Neural progenitor cell (in vitro differentiated cells): ENCODE data around the gene ADRA1B. TPM values are rescaled to one million over a fixed set of nuclear protein-coding genes. Genes with fewer than 3 reads are reported as not detected.

ENCODE experiments used
- DNase-seq: peaks from one replicate; pipeline ENCODE4 v3.0.0-alpha.2; 2016; ENCODE audit warnings: low spot score
- H2AFZ ChIP-seq: fragments of 200-600 bp; sonication (generic); replicated peaks from 2 replicates; pipeline ENCODE4 v1.6.1; 2016; ENCODE audit warnings: antibody characterized with exemption
- H3F3A ChIP-seq: fragments of 200-600 bp; sonication (generic); 2 replicates; pipeline ENCODE4 v1.6.1; 2016; ENCODE audit warnings: antibody characterized with exemption, low read depth
- H3K27ac ChIP-seq: fragments of 200-600 bp; sonication (generic); 2 replicates; pipeline ENCODE4 v1.5.1; 2016; ENCODE audit warnings: mild to moderate bottlenecking
- H3K27me3 ChIP-seq: fragments of 200-600 bp; sonication (generic); 2 replicates; pipeline ENCODE4 v1.6.1; 2016; ENCODE audit warnings: mild to moderate bottlenecking, moderate library complexity
- H3K36me3 ChIP-seq: fragments of 200-600 bp; sonication (generic); 2 replicates; pipeline ENCODE4 v1.5.1; 2016
- H3K4me1 ChIP-seq: fragments of 200-600 bp; sonication (generic); 2 replicates; pipeline ENCODE4 v1.6.1; 2016; ENCODE audit warnings: mixed run types
- H3K4me2 ChIP-seq: fragments of 200-600 bp; sonication (generic); 2 replicates; pipeline ENCODE4 v1.6.1; 2016
- H3K4me3 ChIP-seq: fragments of 200-600 bp; sonication (generic); 2 replicates; pipeline ENCODE4 v1.5.1; 2016
- H3K79me2 ChIP-seq: fragments of 200-600 bp; sonication (generic); 2 replicates; pipeline ENCODE4 v1.6.1; 2016; ENCODE audit warnings: low read depth
- H3K9ac ChIP-seq: fragments of 200-600 bp; sonication (generic); 2 replicates; pipeline ENCODE4 v1.6.1; 2016
- H3K9me3 ChIP-seq: fragments of 200-600 bp; sonication (generic); 2 replicates; pipeline ENCODE4 v1.5.1; 2016; ENCODE audit warnings: low read depth
- H4K20me1 ChIP-seq: fragments of 200-600 bp; sonication (generic); 2 replicates; pipeline ENCODE4 v1.6.1; 2016; ENCODE audit warnings: low read depth
- H3K27ac Mint-ChIP-seq: 3 replicates; pipeline ENCODE4 v1.8.0; 2021; ENCODE audit warnings: mixed read lengths
- H3K27me3 Mint-ChIP-seq: 2 replicates; pipeline ENCODE4 v1.8.0; 2022; ENCODE audit warnings: low read depth, mild to moderate bottlenecking, inconsistent platforms, moderate library complexity, mixed read lengths; ENCODE audit not compliant: insufficient read depth
- H3K36me3 Mint-ChIP-seq: 3 replicates; pipeline ENCODE4 v1.8.0; 2021; ENCODE audit warnings: mixed read lengths
- H3K4me1 Mint-ChIP-seq: 3 replicates; pipeline ENCODE4 v1.8.0; 2021; ENCODE audit warnings: mixed read lengths
- H3K4me3 Mint-ChIP-seq: 3 replicates; pipeline ENCODE4 v1.8.0; 2021; ENCODE audit warnings: mild to moderate bottlenecking, moderate library complexity, mixed read lengths
- H3K9me3 Mint-ChIP-seq: 3 replicates; pipeline ENCODE4 v1.8.0; 2020; ENCODE audit warnings: mixed read lengths
- EZH2 ChIP-seq: fragments of 200-600 bp; sonication (generic); IDR thresholded peaks from 2 replicates; pipeline ENCODE4 v1.6.1; 2017; ENCODE audit warnings: antibody characterized with exemption, mild to moderate bottlenecking, moderate library complexity
- EZH2phosphoT487 ChIP-seq: fragments of 200-600 bp; sonication (generic); IDR thresholded peaks from 2 replicates; pipeline ENCODE4 v1.6.1; 2017; ENCODE audit warnings: antibody characterized with exemption
- total RNA-seq: library from RNA; depleted of rRNA; stranded (reverse); fragments of >200 nt; gene quantifications from 2 replicates; pipeline ENCODE4 v1.2.3, GENCODE V29; 2015; ENCODE audit warnings: low replicate concordance
- TF ChIP-seq, protein P1 (sequence below): fragments of 200-600 bp; sonication (generic); IDR thresholded peaks from 2 replicates; pipeline ENCODE4 v1.5.1; 2017; ENCODE audit warnings: antibody characterized with exemption, mild to moderate bottlenecking

ADRA1B gene
- total RNA-seq, 1 donor from 2014 or later, result not detected

DNA sequence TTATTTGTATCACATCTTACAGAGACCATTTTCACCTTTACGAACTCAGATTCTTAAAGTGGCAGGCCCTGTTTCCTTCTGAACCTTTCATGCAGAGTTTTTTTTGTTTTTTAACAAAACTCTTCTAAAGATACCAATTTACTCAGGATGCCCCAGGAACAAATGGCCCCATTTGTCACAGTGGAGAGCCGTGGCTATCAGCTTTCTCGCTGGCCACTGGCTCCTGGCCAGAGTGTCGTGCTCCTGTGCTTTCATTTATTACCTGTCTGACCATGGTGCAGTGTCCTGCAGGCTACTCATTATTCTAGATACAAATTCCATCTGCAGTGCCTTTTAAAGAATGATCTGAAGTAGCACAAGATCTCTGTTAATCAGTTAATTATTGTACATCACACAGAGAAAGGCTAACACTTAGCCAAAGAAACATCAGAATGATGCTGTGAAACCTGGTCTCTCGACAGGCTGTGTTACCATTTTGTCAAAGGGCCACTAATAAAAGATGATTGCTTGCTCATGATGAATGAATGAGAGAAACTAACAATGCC lies 27.8 kb downstream of the ADRA1B start:
- H3K9me3 ChIP-seq, result no peaks in the 10 kb centered on the region
- TF ChIP-seq, protein P1, sequence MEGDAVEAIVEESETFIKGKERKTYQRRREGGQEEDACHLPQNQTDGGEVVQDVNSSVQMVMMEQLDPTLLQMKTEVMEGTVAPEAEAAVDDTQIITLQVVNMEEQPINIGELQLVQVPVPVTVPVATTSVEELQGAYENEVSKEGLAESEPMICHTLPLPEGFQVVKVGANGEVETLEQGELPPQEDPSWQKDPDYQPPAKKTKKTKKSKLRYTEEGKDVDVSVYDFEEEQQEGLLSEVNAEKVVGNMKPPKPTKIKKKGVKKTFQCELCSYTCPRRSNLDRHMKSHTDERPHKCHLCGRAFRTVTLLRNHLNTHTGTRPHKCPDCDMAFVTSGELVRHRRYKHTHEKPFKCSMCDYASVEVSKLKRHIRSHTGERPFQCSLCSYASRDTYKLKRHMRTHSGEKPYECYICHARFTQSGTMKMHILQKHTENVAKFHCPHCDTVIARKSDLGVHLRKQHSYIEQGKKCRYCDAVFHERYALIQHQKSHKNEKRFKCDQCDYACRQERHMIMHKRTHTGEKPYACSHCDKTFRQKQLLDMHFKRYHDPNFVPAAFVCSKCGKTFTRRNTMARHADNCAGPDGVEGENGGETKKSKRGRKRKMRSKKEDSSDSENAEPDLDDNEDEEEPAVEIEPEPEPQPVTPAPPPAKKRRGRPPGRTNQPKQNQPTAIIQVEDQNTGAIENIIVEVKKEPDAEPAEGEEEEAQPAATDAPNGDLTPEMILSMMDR, result no peak
- TF ChIP-seq EZH2phosphoT487, result no peak
- DNase-seq, result no peak
- peaks cover 9% of the 10 kb centered on the region for H3K4me1 ChIP-seq
- H4K20me1 ChIP-seq, result no peaks in the 10 kb centered on the region
- Mint-ChIP-seq H3K9me3 (no peaks in the 10 kb centered on the region), H3K36me3 (no peaks in the 10 kb centered on the region), H3K4me1 (peaks cover 3% of the 10 kb centered on the region), H3K27ac (no peak overlapping the region), H3K27me3 (no peaks in the 10 kb centered on the region), H3K4me3 (no peak overlapping the region)
- H2AFZ ChIP-seq, result no peak overlapping the region
- H3K4me3 ChIP-seq, result no peak overlapping the region
- H3K9ac ChIP-seq, result no peak overlapping the region
- H3K27me3 ChIP-seq, result no peaks in the 10 kb centered on the region
- no peak overlapping the region for H3K27ac ChIP-seq
- H3F3A ChIP-seq, result peaks cover under 1% of the 10 kb centered on the region
- H3K79me2 ChIP-seq, result no peaks in the 10 kb centered on the region
- no peak overlapping the region for H3K4me2 ChIP-seq
- no peaks in the 10 kb centered on the region for H3K36me3 ChIP-seq

DNA sequence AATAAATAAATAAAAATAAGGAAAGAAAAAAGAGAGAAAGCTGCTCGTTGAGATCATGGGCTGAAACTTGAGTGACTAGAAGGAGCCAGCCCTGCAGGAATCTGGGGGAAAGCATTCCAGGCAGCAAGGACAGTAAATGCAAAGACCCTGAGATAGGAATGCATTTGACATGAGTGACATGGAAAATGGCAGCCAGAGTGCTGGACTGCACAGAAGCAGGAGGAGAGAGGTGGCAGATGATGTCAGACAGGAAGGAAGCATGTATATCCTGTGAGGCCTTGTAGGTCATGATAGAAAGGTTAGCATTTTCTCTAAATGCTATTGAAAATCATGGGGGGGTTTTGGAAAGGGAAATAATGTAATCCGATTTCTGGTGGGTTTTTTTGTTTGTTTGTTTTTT lies 29.1 kb downstream of the ADRA1B start:
- Mint-ChIP-seq H3K27ac (no peak overlapping the region), H3K4me3 (no peak overlapping the region), H3K36me3 (no peaks in the 10 kb centered on the region), H3K27me3 (no peaks in the 10 kb centered on the region), H3K9me3 (no peaks in the 10 kb centered on the region), H3K4me1 (peaks cover 8% of the 10 kb centered on the region)
- H3K4me2 ChIP-seq, result no peak overlapping the region
- TF ChIP-seq, protein P1, result no peak
- TF ChIP-seq EZH2 (no peak), EZH2phosphoT487 (no peak)
- peaks cover 4% of the 10 kb centered on the region for H3K4me1 ChIP-seq
- no peak overlapping the region for H3K9ac ChIP-seq
- no peak overlapping the region for H3K27ac ChIP-seq
- DNase-seq, result no peak
- no peaks in the 10 kb centered on the region for H3K9me3 ChIP-seq
- H2AFZ ChIP-seq, result no peak overlapping the region
- no peaks in the 10 kb centered on the region for H3K36me3 ChIP-seq
- no peaks in the 10 kb centered on the region for H4K20me1 ChIP-seq
- peaks cover 7% of the 10 kb centered on the region for H3K27me3 ChIP-seq
- H3K79me2 ChIP-seq, result no peaks in the 10 kb centered on the region
- H3F3A ChIP-seq, result no peaks in the 10 kb centered on the region
- H3K4me3 ChIP-seq, result no peak overlapping the region

DNA sequence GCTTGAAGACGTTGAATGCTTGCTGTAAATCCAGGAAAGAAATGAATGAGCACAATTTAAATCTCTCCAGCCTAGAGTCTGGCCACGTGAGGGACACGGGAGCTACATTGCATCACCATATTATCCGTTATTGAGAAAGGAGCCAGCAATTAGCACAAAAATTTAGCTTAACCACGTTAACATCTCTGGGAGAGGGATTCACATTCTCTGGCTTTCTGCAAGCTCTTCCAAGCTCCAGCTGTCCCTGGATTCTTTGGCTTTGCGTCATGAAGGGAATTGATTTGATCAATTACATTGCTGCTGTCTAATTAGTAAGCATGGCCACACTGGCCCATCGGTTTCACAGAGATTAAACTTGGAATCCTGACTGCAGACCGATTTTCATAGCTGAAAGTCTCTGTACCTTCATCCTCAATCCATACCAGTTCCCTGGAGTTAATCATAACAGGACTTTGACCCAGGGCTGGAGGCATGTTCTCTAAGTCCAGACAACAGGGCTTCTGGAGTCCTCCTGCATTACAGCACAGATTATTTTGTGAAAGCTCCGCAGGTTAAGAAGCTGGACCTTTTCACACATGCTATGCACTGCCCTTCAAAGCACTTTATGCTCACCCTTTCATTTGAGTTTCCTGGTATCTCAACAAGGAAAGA lies 31.6 kb downstream of the ADRA1B start:
- Histone ChIP-seq H3K4me3 (no peak overlapping the region), H3K9ac (no peak overlapping the region), H3K4me1 (peaks cover 4% of the 10 kb centered on the region), H3K9me3 (no peaks in the 10 kb centered on the region), H3K4me2 (no peak overlapping the region), H3K36me3 (no peaks in the 10 kb centered on the region), H3K27ac (no peak overlapping the region), H3K79me2 (no peaks in the 10 kb centered on the region), H2AFZ (no peak overlapping the region), H4K20me1 (no peaks in the 10 kb centered on the region), H3F3A (no peaks in the 10 kb centered on the region), H3K27me3 (peaks cover 7% of the 10 kb centered on the region)
- H3K4me3 Mint-ChIP-seq, result no peak overlapping the region
- H3K27me3 Mint-ChIP-seq, result no peaks in the 10 kb centered on the region
- TF ChIP-seq EZH2phosphoT487 (no peak), EZH2 (no peak)
- TF ChIP-seq, protein P1, result no peak
- H3K36me3 Mint-ChIP-seq, result no peaks in the 10 kb centered on the region
- H3K4me1 Mint-ChIP-seq, result peaks cover 14% of the 10 kb centered on the region
- no peak for DNase-seq
- H3K9me3 Mint-ChIP-seq, result no peaks in the 10 kb centered on the region
- no peak overlapping the region for H3K27ac Mint-ChIP-seq
